Psoas muscle (tissue), 8 donors: ENCODE measurements around the gene MRPL45. TPM values are rescaled to one million over a fixed set of nuclear protein-coding genes. Genes with fewer than 3 reads are reported as not detected.
A peak's percentile ranks its signal among the peaks of the same experiment; 100 is the strongest.

Source experiments
- ATAC-seq, 4 donors: fragments of 200-7000 bp; cut with Tn5 transposase; one replicate each; pipeline ENCODE4 v1.9.1; 2020; ENCODE audit warnings: moderate library complexity in 3 of 4, mild to moderate bottlenecking in 2 of 4
- DNase-seq, 2 donors: peaks; one replicate each; pipeline ENCODE4 v3.0.0-alpha.2; 2020
- H3K27ac ChIP-seq: fragments of 200-600 bp; one replicate; pipeline ENCODE4 v1.8.0; 2022
- H3K27me3 ChIP-seq, 3 donors: fragments of 200-600 bp in 1 of 3; one replicate each; pipeline versions ENCODE4 v1.6.1 to v1.8.0; 2013 to 2022; ENCODE audit warnings: low read length in 2 of 3, mild to moderate bottlenecking in 2 of 3, moderate library complexity in 1 of 3; ENCODE audit not compliant: insufficient read depth in 3 of 3
- H3K36me3 ChIP-seq, 2 donors: fragments of 200-600 bp in 1 of 2; one replicate each; pipeline versions ENCODE4 v1.6.1 to v1.8.0; 2013 to 2022; ENCODE audit warnings: low read depth in 1 of 2, mild to moderate bottlenecking in 1 of 2, moderate library complexity in 1 of 2; ENCODE audit not compliant: insufficient read depth in 1 of 2
- H3K4me1 ChIP-seq: fragments of 200-600 bp; one replicate; pipeline ENCODE4 v1.8.0; 2022
- H3K4me3 ChIP-seq: fragments of 200-600 bp; one replicate; pipeline ENCODE4 v1.8.0; 2022; ENCODE audit warnings: mild to moderate bottlenecking
- H3K9me3 ChIP-seq: fragments of 200-600 bp; one replicate; pipeline ENCODE4 v1.8.0; 2022
- CTCF ChIP-seq: fragments of 200-600 bp; IDR thresholded peaks from one replicate; pipeline ENCODE4 v1.8.0; 2022; ENCODE audit warnings: antibody characterized with exemption
- WGBS, 3 donors: extraction: QIAGEN DNeasy Blood & Tissue Kit; methylation state at CpG; one replicate each; pipeline versions ENCODE4 v1.1.6 to v1.1.7; 2013; 5-methylcytosine and 5-hydroxymethylcytosine counted together
- intact Hi-C, 2 donors: fragments of 100-400 bp; cut with DNase I; formaldehyde crosslinking; loops; one replicate each; pipeline versions ENCODE4 v1.11.0 to v1.14.2; 2022
- polyA plus RNA-seq, 3 donors: library from polyadenylated mRNA; stranded (reverse); fragments of 200-250 nt; gene quantifications; one replicate each; pipeline ENCODE4 v1.2.3, GENCODE V29; 2013
- total RNA-seq, 4 donors: library from RNA; stranded (reverse); fragmentation: NEBNext Ultra II Directional in 2 of 4; extraction: Animal tissue kit (Norgen Biotek cat#: 25700) in 2 of 4; gene quantifications; one replicate each; pipeline versions ENCODE4 v1.2.1 to v1.2.4, GENCODE V29; 2021 to 2023
- donor health status: healthy with polysubstance abuse.
- donor health status: DM: no; HTN: no; CAD: no; lungs with moderate emphysema.
- donor health status: Bipolar disorder and iron deficiency.
- donor health status: healthy.
- donor health status: DM: yes; HTN: yes; CAD: no.
- donor health status: DM: no; HTN: no; CAD: no.
- donor health status: DM: no; HTN: no; CAD: no.
- donor health status: DM: yes; HTN: yes; CAD: no.

MRPL45 gene
- total and polyA plus RNA-seq, 7 donors, result 36.0 to 132 (median 54.6) TPM

GRCh38 chr17:38324772-38325171 is 27.8 kb downstream of the MRPL45 start:
- Histone ChIP-seq H3K4me3 (no peak overlapping the region), H3K27ac (no peak overlapping the region), H3K9me3 (no peaks in the 10 kb centered on the region), H3K4me1 (no peaks in the 10 kb centered on the region), H3K36me3 (peaks cover 3 to 35% of the 10 kb centered on the region in 2 donors), H3K27me3 (no peaks in the 10 kb centered on the region)
- DNase-seq (no peak), ATAC-seq (no peak)
- 71 to 91% (median 77%) methylated on average over 2 of the region's 2 CpGs for WGBS, 3 donors
- intact Hi-C loops, result no loop called here
- TF ChIP-seq CTCF, result no peak

DNA sequence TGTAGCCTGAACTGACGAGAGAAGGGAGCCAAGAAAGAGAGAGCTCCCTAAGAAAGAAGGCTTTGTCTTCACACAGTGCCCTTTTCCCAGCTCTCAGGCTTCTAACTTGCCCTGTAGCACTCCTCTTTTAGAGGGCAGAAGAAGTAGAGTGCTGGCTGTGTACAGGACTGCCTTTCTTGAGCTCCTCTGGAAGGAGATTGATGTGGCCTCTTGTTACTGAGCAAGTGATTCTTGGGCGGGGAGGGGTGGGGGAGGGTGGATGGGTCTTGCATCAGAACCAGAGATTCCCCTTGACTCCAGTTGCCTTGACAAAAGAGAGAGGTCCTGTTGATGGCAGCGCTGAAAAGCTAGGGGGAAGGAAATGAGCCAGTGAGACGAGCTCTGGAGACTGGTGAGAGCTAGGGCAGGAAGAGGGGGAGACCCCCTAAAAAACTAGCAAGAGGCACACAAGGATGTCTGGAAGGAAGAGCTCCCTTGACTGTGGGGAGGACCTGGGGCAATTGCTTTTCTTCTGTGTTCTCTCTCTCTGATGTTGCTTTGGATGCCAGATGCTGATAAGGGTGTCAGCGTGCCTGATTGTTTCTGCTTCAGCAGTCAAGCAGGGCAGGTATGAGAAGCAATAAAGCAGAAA is 28.4 kb downstream of the MRPL45 start:
- DNase-seq (no peak), ATAC-seq (peak in 1 of 4 donors; percentile 33)
- intact Hi-C loops, result no loop called here
- no peak overlapping the region for H3K27ac ChIP-seq
- peaks cover 0 to 5% (median 0%) of the 10 kb centered on the region in 3 donors for H3K27me3 ChIP-seq
- H3K4me3 ChIP-seq, result no peak overlapping the region
- H3K4me1 ChIP-seq, result no peaks in the 10 kb centered on the region
- no peak for TF ChIP-seq CTCF
- H3K9me3 ChIP-seq, result no peaks in the 10 kb centered on the region
- H3K36me3 ChIP-seq, result peaks cover 1 to 31% of the 10 kb centered on the region in 2 donors
- WGBS, 3 donors, result 46 to 53% (median 52%) methylated on average over 5 of the region's 5 CpGs

GRCh38 chr17:38326996-38327792 is 30.2 kb downstream of the MRPL45 start:
- H3K4me3 ChIP-seq, result no peak overlapping the region
- peaks cover 0 to 19% of the 10 kb centered on the region in 2 donors for H3K36me3 ChIP-seq
- intact Hi-C loops, result no loop called here
- H3K27me3 ChIP-seq, result peaks cover 0 to 5% (median 0%) of the 10 kb centered on the region in 3 donors
- ATAC-seq, result no peak
- H3K4me1 ChIP-seq, result no peaks in the 10 kb centered on the region
- WGBS, 3 donors, result 72 to 79% (median 78%) methylated on average over 8 of the region's 8 CpGs
- no peak for TF ChIP-seq CTCF
- no peak overlapping the region for H3K27ac ChIP-seq
- DNase-seq, result no peak
- H3K9me3 ChIP-seq, result no peaks in the 10 kb centered on the region

DNA sequence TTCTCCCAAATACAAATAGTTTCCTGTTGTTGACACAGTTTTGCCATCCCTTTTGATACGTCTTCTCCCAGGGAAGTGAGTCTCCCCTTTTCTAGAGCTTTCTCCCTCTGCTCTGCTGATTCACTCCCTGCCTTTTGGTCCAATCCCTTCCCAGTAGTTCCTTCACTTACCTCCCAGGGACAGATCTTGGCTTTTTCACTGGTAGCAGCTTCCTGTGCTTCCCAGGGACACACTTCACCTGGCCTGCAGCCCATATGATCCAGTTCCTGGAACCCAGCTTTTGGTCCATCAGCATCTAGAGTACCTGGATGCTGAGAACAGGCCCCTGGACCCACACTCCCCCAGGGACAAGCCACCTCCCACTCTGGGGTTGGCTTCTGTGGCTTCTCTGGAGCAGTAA is 31.0 kb downstream of the MRPL45 start:
- Histone ChIP-seq H3K9me3 (no peaks in the 10 kb centered on the region), H3K4me1 (no peaks in the 10 kb centered on the region), H3K36me3 (peaks cover 0 to 13% of the 10 kb centered on the region in 2 donors), H3K27me3 (peaks cover 0 to 5% (median 0%) of the 10 kb centered on the region in 3 donors), H3K4me3 (no peak overlapping the region), H3K27ac (no peak overlapping the region)
- ATAC-seq (no peak), DNase-seq (no peak)
- 57 to 65% (median 57%) methylated on average over 1 of the region's 1 CpG for WGBS, 3 donors
- intact Hi-C loops, result no loop called here
- no peak for TF ChIP-seq CTCF
